Aorta (tissue), 5 donors: ENCODE data around the gene NECTIN4. TPM values are rescaled to one million over a fixed set of nuclear protein-coding genes. Genes with fewer than 3 reads are reported as not detected.

Experiments
- ATAC-seq: fragments of 200-7000 bp; cut with Tn5 transposase; one replicate; pipeline ENCODE4 v1.9.1; 2022; ENCODE audit warnings: moderate library complexity; ENCODE audit not compliant: low FRiP score
- DNase-seq, 2 donors: peaks; one replicate each; pipeline ENCODE4 v3.0.0-alpha.2; 2020
- H3K27ac ChIP-seq, 2 donors: one replicate each; pipeline ENCODE4 v1.5.1; 2013; ENCODE audit warnings: low read length in 2 of 2, mild to moderate bottlenecking in 2 of 2, moderate library complexity in 2 of 2, control low read depth in 1 of 2, inconsistent platforms in 1 of 2, low read depth in 1 of 2
- H3K27me3 ChIP-seq, 2 donors: one replicate each; pipeline ENCODE4 v1.6.1; 2013; ENCODE audit warnings: control low read depth in 1 of 2, low read length in 1 of 2, mild to moderate bottlenecking in 1 of 2, moderate library complexity in 1 of 2; ENCODE audit not compliant: insufficient read depth in 2 of 2, control insufficient read depth in 1 of 2
- H3K36me3 ChIP-seq, 2 donors: one replicate each; pipeline ENCODE4 v1.6.1; 2013; ENCODE audit warnings: control low read depth in 1 of 2, low read length in 1 of 2, mild to moderate bottlenecking in 1 of 2; ENCODE audit not compliant: insufficient read depth in 2 of 2, control insufficient read depth in 1 of 2
- H3K4me1 ChIP-seq, 2 donors: one replicate each; pipeline ENCODE4 v1.6.1; 2013; ENCODE audit warnings: low read length in 2 of 2, control low read depth in 1 of 2, mild to moderate bottlenecking in 1 of 2, moderate library complexity in 1 of 2; ENCODE audit not compliant: insufficient read depth in 2 of 2, control insufficient read depth in 1 of 2
- H3K4me3 ChIP-seq, 2 donors: one replicate each; pipeline ENCODE4 v1.5.1; 2013; ENCODE audit warnings: low read length in 2 of 2, control low read depth in 1 of 2, mild to moderate bottlenecking in 1 of 2
- H3K9me3 ChIP-seq: one replicate; pipeline ENCODE4 v1.6.1; 2013; ENCODE audit warnings: mild to moderate bottlenecking, low read length; ENCODE audit not compliant: control insufficient read depth
- WGBS, 2 donors: extraction: QIAGEN DNeasy Blood & Tissue Kit; methylation state at CpG; one replicate each; pipeline ENCODE4 v1.1.7; 2013; 5-methylcytosine and 5-hydroxymethylcytosine counted together
- intact Hi-C, 2 donors: fragments of 100-400 bp; cut with DNase I; formaldehyde crosslinking; loops; one replicate each; pipeline versions ENCODE4 v1.14.2 to v1.15.0; 2022
- polyA plus RNA-seq, 2 donors: library from polyadenylated mRNA; stranded (reverse); fragments of 200-250 nt; gene quantifications; one replicate each; pipeline ENCODE4 v1.2.3, GENCODE V29; 2013
- total RNA-seq, 2 donors: library from RNA; stranded (reverse); fragmentation: NEBNext Ultra II Directional; extraction: Animal tissue kit (Norgen Biotek cat#: 25700); gene quantifications; one replicate each; pipeline ENCODE4 v1.2.1, GENCODE V29; 2021
- donor health status: healthy with polysubstance abuse.
- donor health status: Bipolar disorder and iron deficiency.
- donor health status: DM: no; HTN: no; CAD: no.
- donor health status: DM: no; HTN: no; CAD: no.
- donor health status: DM: yes; HTN: yes; CAD: no.

Gene NECTIN4
- total and polyA plus RNA-seq, 4 donors, result 0.24 to 0.26 TPM; not detected in 2

DNA sequence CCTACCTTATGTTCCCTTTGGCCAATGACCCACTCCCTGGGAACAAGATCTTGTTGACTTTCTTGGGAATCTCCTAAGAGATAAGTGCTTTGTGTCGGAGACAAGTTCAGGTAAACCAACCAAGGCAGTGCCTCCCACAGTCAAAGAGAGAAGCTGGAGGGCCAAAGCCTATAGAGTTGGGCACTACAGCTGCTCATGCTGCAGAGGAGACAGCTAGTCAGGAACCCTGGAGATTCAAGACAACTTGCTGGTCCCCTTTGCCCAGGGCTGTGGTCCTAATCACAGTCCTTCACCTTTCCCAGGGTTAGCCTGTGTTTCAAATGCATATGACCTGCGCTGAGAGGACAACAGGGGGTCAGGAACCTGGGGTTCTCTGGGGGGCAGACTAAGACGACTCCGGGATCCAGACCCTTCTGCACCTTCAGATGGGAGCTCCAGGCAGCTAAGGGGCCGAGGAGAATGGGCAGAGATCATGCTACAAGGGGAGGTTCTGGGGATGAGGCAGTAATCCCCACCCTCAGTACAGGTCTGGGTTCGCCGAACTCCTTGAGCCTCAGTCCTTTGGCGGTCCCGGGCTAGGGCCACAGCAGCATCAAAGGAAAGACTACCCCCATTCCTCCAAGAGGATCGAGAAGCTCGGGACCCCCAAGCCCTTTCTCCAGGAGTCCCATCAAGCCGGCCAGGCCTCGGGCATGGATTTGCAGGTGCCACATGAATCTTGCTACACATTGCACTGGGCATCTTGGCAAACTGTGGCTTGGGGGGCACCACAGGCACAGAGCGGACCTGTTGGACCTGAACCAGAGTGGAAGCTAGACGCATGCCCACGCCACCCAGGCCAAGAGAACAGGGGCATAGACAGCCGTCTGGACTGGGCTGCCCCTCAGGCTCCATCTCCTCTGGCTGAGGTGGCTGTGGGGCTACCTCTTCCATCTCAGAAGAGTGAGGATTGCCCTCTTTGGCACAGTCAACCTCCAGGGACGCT is 41.6 kb downstream of the NECTIN4 start:
- DNase-seq, result peak in 1 of 2 donors; percentile 65
- ATAC-seq, result no peak
- no peaks in the 10 kb centered on the region for H3K4me1 ChIP-seq
- H3K27me3 ChIP-seq, result no peaks in the 10 kb centered on the region
- H3K36me3 ChIP-seq, result no peaks in the 10 kb centered on the region
- no peak overlapping the region for H3K27ac ChIP-seq
- no peaks in the 10 kb centered on the region for H3K9me3 ChIP-seq
- no peak overlapping the region for H3K4me3 ChIP-seq
- intact Hi-C loops, result loop anchor here in 1 of 2 donors (5.0 kb wide), 1 partner anchor 70 kb away; the partner anchor contains the start of genes NIT1 and PFDN2
- 96 to 97% methylated on average over 18 of the region's 18 CpGs for WGBS, 2 donors

DNA sequence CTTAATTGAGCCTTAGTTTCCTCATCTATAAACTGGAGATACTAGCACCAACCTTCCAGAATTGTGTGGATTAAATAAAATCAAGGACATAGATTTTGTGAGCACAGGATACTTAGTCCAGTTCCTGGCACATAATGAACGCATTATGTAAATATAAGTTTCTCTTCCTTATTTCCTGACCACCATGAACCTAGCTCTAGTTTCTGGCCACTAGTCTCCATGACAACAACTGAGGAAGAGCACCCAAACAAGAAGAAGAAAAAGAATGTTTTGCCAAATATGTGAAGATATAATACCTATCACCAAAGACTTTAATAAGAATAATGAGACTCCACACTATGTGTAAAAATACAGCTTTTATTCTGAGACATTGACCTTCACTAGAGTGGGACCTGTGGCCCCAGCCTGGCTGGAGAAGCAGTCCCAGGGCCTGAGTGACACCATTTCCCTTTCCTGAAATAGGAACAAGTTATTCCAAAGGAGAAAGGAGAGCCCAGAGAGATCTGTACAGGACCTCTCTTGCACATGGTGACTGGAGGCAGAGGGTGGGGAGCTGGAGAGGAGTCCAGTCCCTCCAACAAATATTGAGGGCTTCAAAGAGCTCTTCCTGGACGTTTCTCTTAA is 42.6 kb downstream of the NECTIN4 start:
- no peaks in the 10 kb centered on the region for H3K9me3 ChIP-seq
- no peaks in the 10 kb centered on the region for H3K27me3 ChIP-seq
- H3K27ac ChIP-seq, result peak overlapping the region in 1 of 2 donors; percentile 55
- intact Hi-C loops, result loop anchor here in 1 of 2 donors (5.0 kb wide), 1 partner anchor 71 kb away; the partner anchor contains the start of genes NIT1 and PFDN2
- no peaks in the 10 kb centered on the region for H3K4me1 ChIP-seq
- peak in 1 of 2 donors; percentile 19 for DNase-seq
- H3K36me3 ChIP-seq, result peaks cover 0 to 4% of the 10 kb centered on the region in 2 donors
- WGBS, 2 donors, result 73 to 84% methylated on average over 2 of the region's 2 CpGs
- ATAC-seq, result no peak
- peak overlapping the region in 1 of 2 donors; percentile 13 for H3K4me3 ChIP-seq

DNA sequence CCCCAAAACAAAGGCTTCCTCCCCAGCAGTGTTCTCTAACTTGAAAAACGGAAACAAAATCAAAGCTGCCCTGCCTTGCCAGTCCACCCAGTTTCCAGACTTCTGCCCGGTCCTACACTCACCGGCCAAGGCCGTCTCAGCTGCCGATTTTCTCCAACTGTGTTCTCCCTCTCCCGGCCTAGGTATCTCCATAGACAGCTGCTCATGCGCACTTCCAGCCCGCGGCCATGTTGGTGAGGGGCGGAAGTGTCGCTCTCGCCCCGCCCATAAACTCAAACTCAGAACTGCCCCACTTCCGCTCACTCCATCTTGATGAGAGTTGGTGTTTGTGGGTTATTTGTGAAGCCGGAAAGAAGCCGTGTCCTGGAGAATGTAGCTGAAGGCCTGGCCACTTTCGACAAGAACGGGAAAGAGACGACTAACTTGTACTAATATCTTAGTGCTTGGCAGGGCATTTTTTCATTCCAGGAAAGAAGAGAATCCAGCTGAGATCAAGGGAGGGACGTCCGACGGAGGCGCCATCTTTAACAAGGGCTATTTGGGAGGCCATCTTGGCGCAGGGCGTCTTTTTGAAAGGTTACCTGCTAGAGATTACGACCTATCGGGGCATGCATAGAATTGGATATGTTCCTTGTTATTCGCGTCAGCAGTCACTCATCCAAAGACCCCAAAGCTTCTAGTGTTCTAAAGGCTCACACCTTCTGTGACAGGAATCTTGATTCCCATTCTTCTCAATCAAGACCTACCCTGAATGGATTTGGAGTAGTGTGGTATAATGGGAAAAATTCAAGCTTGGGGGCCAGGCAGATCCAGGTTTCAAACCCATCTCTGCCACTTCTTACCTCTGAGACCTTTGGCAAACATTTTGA is 43.4 kb downstream of the NECTIN4 start, which contains the start of gene USF1:
Gene USF1, minus strand, starts transcription at position 242 of the 869 bp plus-strand sequence. CDS start 2,702 bp downstream, outside the sequence.
- intact Hi-C loops, result loop anchor here in 1 of 2 donors (5.0 kb wide), 1 partner anchor 71 kb away; the partner anchor contains the start of genes NIT1 and PFDN2
- Histone ChIP-seq H3K4me1 (no peaks in the 10 kb centered on the region), H3K4me3 (peak within 1 kb of the TSS; percentile 74 to 92), H3K27me3 (no peaks in the 10 kb centered on the region), H3K9me3 (no peaks in the 10 kb centered on the region), H3K36me3 (peaks cover 0 to 4% of the 10 kb centered on the region in 2 donors), H3K27ac (peak within 1 kb of the TSS; percentile 83)
- peak; percentile 95 to 96 for DNase-seq
- 0 to 1% methylated on average over 29 of the region's 29 CpGs for WGBS, 2 donors
- peak; percentile 97 for ATAC-seq

DNA sequence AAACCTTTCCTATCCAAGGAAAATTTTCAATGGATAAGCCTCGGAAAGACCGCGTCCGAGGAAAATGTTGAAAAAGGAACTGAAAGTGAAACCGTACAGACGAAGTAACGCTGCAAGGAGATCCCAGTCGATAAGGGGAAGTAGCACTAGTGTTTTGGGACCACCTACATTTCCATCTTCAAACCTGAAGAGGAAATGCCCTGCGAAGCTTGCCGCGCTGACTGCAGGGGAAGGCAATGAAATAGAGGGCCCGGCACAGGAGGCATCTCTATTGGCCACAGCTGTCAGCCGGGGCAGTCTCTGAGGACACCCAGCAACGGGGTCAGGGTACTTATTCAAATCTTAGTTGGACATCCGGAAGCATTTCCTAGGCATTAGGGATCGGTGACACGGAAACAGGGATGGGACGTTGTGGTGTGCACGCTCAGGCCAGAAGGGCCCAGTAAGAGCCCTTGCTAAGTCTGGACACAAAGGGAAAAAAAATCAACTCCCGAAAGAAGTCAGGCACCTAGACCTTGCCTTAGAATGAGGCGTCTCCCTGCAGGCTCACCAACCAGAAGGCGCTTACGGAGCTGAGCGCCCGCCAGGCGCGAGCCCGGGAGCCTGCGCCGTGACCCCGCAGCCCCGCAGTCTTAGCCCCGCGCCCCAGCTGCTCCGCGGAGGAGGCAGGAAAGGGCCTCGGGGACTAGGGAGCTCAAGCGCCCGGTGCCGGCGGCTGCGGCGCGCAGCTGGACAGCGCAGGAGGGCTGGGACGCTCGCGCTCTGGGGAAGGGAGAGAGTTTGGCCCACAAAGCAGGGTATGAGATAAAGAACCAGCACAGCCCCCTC is 44.2 kb downstream of the NECTIN4 start:
- Histone ChIP-seq H3K4me1 (no peaks in the 10 kb centered on the region), H3K36me3 (peaks cover 4% of the 10 kb centered on the region in 2 donors), H3K27me3 (no peaks in the 10 kb centered on the region), H3K4me3 (peak overlapping the region; percentile 74 to 92), H3K9me3 (no peaks in the 10 kb centered on the region), H3K27ac (peak overlapping the region; percentile 83)
- intact Hi-C loops, result loop anchor here in 1 of 2 donors (5.0 kb wide), 1 partner anchor 72 kb away; the partner anchor contains the start of genes NIT1 and PFDN2
- peak; percentile 79 for ATAC-seq
- DNase-seq, result peak; percentile 80 to 86
- WGBS, 2 donors, result 0% methylated on average over 44 to 48 of the region's 48 CpGs

DNA sequence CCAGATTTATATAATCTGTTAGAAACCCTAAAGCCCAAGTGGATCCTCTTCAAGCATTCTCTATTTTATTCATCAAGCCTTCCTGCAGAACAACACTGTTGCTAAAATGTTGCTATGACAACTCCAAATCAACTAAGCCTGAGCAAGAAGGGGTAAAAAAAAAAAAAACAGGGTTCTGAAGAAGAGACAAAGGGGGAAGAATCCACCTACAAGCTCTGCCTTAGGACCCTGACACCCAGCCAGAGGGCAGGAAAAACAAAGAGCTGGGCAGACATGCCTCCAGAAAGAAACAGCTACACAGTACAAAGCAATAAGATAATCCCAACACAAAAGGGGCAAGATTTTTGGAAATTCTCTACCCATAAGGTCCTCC is 44.8 kb downstream of the NECTIN4 start:
- H3K27ac ChIP-seq, result no peak overlapping the region
- DNase-seq, result peak in 1 of 2 donors; percentile 14
- peaks cover 4 to 9% of the 10 kb centered on the region in 2 donors for H3K36me3 ChIP-seq
- no peaks in the 10 kb centered on the region for H3K27me3 ChIP-seq
- no peak for ATAC-seq
- H3K9me3 ChIP-seq, result no peaks in the 10 kb centered on the region
- peak overlapping the region; percentile 74 to 92 for H3K4me3 ChIP-seq
- intact Hi-C loops, result no loop called here
- no peaks in the 10 kb centered on the region for H3K4me1 ChIP-seq

DNA sequence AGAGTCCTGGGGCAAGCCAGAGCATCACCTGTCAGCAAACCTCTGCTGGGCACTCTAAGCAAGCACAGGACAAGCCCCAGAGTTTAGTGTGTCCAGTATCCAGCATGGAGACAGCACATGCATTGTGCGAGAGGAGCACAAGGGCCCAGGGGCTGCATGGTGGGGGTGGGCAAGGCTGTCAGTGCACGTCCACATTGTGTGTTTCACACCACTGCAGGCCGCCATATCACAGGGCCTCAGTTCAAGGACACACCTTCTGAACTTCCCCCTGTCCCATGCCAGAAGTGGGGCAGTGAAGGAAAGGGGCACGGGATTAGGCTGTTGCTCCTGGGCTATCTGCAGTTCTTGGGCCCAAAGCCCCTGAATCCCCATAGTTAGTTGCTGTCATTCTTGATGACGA is 49.8 kb downstream of the NECTIN4 start:
- intact Hi-C loops, result no loop called here
- Histone ChIP-seq H3K4me1 (no peaks in the 10 kb centered on the region), H3K4me3 (no peak overlapping the region), H3K27me3 (no peaks in the 10 kb centered on the region), H3K27ac (no peak overlapping the region), H3K9me3 (no peaks in the 10 kb centered on the region), H3K36me3 (peaks cover 4 to 11% of the 10 kb centered on the region in 2 donors)
- ATAC-seq (no peak), DNase-seq (no peak)
- WGBS, 2 donors, result 75 to 77% methylated on average over 5 of the region's 5 CpGs

DNA sequence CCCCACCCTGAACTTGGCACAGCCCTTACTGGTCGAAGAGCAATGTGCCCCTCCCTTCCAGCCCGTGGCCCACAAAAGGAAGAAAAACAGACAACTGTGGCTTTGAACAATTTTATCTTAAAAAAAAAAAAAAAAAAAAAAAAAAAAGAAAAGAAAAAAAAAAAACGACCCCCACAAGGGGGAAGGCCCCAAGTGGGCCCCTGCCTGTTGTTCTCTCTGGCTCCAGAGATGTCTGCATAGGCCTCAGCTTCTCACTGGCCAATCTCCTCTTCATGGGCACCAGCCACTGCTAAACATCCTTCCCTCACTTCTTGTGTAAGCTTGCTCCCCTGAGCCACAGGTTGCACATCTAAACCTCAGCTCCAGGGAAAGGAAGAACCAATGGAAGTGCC is 50.2 kb downstream of the NECTIN4 start:
- H3K9me3 ChIP-seq, result no peaks in the 10 kb centered on the region
- no peak overlapping the region for H3K27ac ChIP-seq
- DNase-seq, result no peak
- H3K4me3 ChIP-seq, result no peak overlapping the region
- ATAC-seq, result no peak
- 25 to 44% methylated on average over 3 of the region's 3 CpGs for WGBS, 2 donors
- intact Hi-C loops, result no loop called here
- no peaks in the 10 kb centered on the region for H3K27me3 ChIP-seq
- peaks cover 4 to 11% of the 10 kb centered on the region in 2 donors for H3K36me3 ChIP-seq
- no peaks in the 10 kb centered on the region for H3K4me1 ChIP-seq
